Activated CD8-positive, alpha-beta T cell treated with anti-CD3 and anti-CD28 coated beads for 36 hours (primary cell): ENCODE results near the gene SURF1. TPM values are rescaled to one million over a fixed set of nuclear protein-coding genes. Genes with fewer than 3 reads are reported as not detected.

Experiments used
- ATAC-seq: fragments of 200-7000 bp; cut with Tn5 transposase; one replicate; pipeline ENCODE4 v1.10.0; 2021; ENCODE audit warnings: mild to moderate bottlenecking, moderate library complexity
- CTCF ChIA-PET: fragments of 350-600 bp; sonication (Branson Sonifier 250); formaldehyde crosslinking; loops from one replicate; lab custom pipeline; 2021; ENCODE audit warnings: antibody characterized with exemption; lab: Charles Lee
- POLR2A ChIA-PET: fragments of 350-600 bp; sonication (Branson Sonifier 250); formaldehyde crosslinking; loops from one replicate; lab custom pipeline; 2021; ENCODE audit warnings: antibody characterized with exemption; lab: Charles Lee
- DNase-seq: peaks from one replicate; pipeline ENCODE4 v3.0.0-alpha.2; 2020
- H3K27ac Mint-ChIP-seq: one replicate; pipeline ENCODE4 v1.8.0; 2021; ENCODE audit warnings: mild to moderate bottlenecking, mixed read lengths
- H3K27me3 Mint-ChIP-seq: one replicate; pipeline ENCODE4 v1.8.0; 2021; ENCODE audit warnings: mixed read lengths
- H3K36me3 Mint-ChIP-seq: one replicate; pipeline ENCODE4 v1.8.0; 2021; ENCODE audit warnings: low read depth, mixed read lengths
- H3K4me1 Mint-ChIP-seq: one replicate; pipeline ENCODE4 v1.8.0; 2021; ENCODE audit warnings: low read depth, mixed read lengths
- H3K4me3 Mint-ChIP-seq: one replicate; pipeline ENCODE4 v1.8.0; 2021; ENCODE audit warnings: mild to moderate bottlenecking, moderate library complexity, mixed read lengths
- H3K9me3 Mint-ChIP-seq: one replicate; pipeline ENCODE4 v1.8.0; 2021; ENCODE audit warnings: mixed read lengths
- intact Hi-C: fragments of 100-400 bp; cut with micrococcal nuclease; formaldehyde crosslinking; loops from one replicate; pipeline ENCODE4 v1.10.0; 2022
- total RNA-seq, 2 experiments: library from RNA; stranded (reverse); gene quantifications; one replicate each; pipeline ENCODE4 v1.2.3, GENCODE V29; 2021
- TF ChIP-seq, protein P1 (sequence below): fragments of 200-600 bp; IDR thresholded peaks from one replicate; pipeline ENCODE4 v1.8.0; 2022; ENCODE audit warnings: antibody characterized with exemption, mild to moderate bottlenecking

Gene SURF1
- total RNA-seq, 2 experiments from 2014 or later = 22.1 to 25.3 TPM

DNA sequence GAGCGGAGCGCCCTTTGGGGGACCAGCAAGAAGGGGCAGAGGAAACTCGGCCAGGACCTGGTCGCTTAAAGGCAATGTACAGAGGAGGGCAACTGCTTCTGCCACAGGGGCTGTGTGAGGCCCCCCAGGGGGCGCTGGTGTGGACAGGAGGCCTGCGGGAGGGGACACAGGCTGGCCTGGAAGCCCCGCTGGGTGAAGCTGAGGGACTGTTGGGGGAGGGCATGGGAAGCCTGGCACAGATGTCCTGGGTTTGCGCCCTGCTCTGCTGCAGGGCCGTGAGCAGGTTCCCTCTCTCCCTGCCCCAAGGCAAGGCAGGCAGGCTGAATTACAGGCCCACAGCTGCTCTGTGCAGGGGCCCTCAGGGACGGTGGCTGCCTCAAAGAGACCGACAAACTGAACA is 13.7 kb downstream of the SURF1 start:
- no peaks in the 10 kb centered on the region for H3K27me3 Mint-ChIP-seq
- POLR2A ChIA-PET = interaction anchor here (1.1 to 24.9 kb wide), 3 partner anchors 19 to 117 kb away, joined by 4 to 872 read pairs (median 4); partner anchors contain the start of genes CACFD1, MED22, RPL7A and SURF1
- CTCF ChIA-PET = interaction anchor here (1.2 to 2.8 kb wide), 3 partner anchors 12 to 28 kb away, joined by 5 to 9 read pairs (median 7); partner anchors contain the start of genes SURF1 and SURF2
- peaks cover 40% of the 10 kb centered on the region for H3K4me1 Mint-ChIP-seq
- ATAC-seq (no peak), DNase-seq (no peak)
- H3K36me3 Mint-ChIP-seq = peaks cover 58% of the 10 kb centered on the region
- no peak overlapping the region for H3K4me3 Mint-ChIP-seq
- H3K9me3 Mint-ChIP-seq = no peaks in the 10 kb centered on the region
- TF ChIP-seq, protein P1, sequence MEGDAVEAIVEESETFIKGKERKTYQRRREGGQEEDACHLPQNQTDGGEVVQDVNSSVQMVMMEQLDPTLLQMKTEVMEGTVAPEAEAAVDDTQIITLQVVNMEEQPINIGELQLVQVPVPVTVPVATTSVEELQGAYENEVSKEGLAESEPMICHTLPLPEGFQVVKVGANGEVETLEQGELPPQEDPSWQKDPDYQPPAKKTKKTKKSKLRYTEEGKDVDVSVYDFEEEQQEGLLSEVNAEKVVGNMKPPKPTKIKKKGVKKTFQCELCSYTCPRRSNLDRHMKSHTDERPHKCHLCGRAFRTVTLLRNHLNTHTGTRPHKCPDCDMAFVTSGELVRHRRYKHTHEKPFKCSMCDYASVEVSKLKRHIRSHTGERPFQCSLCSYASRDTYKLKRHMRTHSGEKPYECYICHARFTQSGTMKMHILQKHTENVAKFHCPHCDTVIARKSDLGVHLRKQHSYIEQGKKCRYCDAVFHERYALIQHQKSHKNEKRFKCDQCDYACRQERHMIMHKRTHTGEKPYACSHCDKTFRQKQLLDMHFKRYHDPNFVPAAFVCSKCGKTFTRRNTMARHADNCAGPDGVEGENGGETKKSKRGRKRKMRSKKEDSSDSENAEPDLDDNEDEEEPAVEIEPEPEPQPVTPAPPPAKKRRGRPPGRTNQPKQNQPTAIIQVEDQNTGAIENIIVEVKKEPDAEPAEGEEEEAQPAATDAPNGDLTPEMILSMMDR = no peak
- H3K27ac Mint-ChIP-seq = no peak overlapping the region
- intact Hi-C loops = no loop called here

GRCh38 chr9:133342069-133342406 is 14.2 kb downstream of the SURF1 start:
- H3K4me3 Mint-ChIP-seq = no peak overlapping the region
- H3K27ac Mint-ChIP-seq = peak overlapping the region; percentile 34
- DNase-seq = no peak
- ChIA-PET POLR2A (interaction anchor here (1.1 to 24.9 kb wide), 3 partner anchors 19 to 118 kb away, joined by 4 to 872 read pairs (median 4); partner anchors contain the start of genes CACFD1, MED22, RPL7A and SURF1), CTCF (interaction anchor here (1.0 to 2.8 kb wide), 5 partner anchors 9 to 156 kb away, joined by 4 to 9 read pairs (median 5); partner anchors contain the start of genes SURF1 and SURF2)
- TF ChIP-seq, protein P1 = no peak
- H3K27me3 Mint-ChIP-seq = no peaks in the 10 kb centered on the region
- peaks cover 39% of the 10 kb centered on the region for H3K4me1 Mint-ChIP-seq
- peaks cover 57% of the 10 kb centered on the region for H3K36me3 Mint-ChIP-seq
- ATAC-seq = no peak
- no peaks in the 10 kb centered on the region for H3K9me3 Mint-ChIP-seq
- intact Hi-C loops = no loop called here

DNA sequence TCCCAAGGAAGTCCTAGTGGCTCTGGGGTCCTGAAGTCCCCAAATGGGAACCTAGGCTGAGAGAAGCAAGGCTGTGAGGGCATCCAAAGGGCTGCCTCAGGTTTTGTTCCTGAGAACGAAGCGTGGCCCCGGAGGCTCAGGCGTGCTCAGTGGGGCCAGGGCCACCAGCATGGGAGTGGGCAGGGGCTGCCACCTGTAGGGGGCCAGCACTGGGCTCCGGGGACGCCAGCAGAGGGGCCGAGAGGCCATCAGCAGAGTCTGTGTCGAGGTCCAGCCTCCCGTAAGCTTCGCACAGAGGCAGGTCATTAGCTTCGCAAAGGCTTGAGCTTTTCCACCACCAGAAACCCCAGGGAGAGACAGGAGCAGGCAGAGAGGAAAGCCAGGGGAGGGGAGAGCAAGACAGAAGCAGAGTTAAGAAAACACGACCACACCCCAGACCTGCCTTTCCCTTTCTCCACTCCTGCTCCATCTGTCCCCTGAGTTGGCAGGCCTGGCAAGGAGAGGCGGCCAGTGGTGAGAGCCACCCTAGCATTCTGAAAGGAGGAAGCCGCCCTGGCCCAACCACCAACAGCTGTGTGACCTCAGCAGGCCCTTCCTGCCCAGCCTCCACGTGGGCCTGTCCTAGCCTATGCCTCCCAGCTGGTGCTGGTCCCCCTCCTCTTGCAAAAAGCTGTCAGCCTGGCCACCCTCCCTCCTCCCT is 14.8 kb downstream of the SURF1 start:
- intact Hi-C loops = no loop called here
- no peaks in the 10 kb centered on the region for H3K9me3 Mint-ChIP-seq
- no peak overlapping the region for H3K4me3 Mint-ChIP-seq
- peaks cover 34% of the 10 kb centered on the region for H3K4me1 Mint-ChIP-seq
- ATAC-seq = no peak
- CTCF ChIA-PET = interaction anchor here (1.0 to 2.8 kb wide), 4 partner anchors 9 to 155 kb away, joined by 4 to 9 read pairs (median 4); no protein-coding TSS in a partner anchor
- H3K27ac Mint-ChIP-seq = peak overlapping the region; percentile 34
- no peak for DNase-seq
- H3K36me3 Mint-ChIP-seq = peaks cover 57% of the 10 kb centered on the region
- no peaks in the 10 kb centered on the region for H3K27me3 Mint-ChIP-seq
- POLR2A ChIA-PET = interaction anchor here (1.1 to 24.9 kb wide), 3 partner anchors 20 to 118 kb away, joined by 4 to 872 read pairs (median 4); partner anchors contain the start of genes CACFD1, MED22, RPL7A and SURF1
- TF ChIP-seq, protein P1 = no peak

- intact Hi-C loops = no loop called here
- H3K4me3 Mint-ChIP-seq = no peak overlapping the region
- no peak for DNase-seq
- peaks cover 36% of the 10 kb centered on the region for H3K4me1 Mint-ChIP-seq
- H3K27me3 Mint-ChIP-seq = no peaks in the 10 kb centered on the region
- peaks cover 57% of the 10 kb centered on the region for H3K36me3 Mint-ChIP-seq
- H3K27ac Mint-ChIP-seq = peak overlapping the region; percentile 78
- CTCF ChIA-PET = interaction anchor here (0.9 to 1.9 kb wide), 4 partner anchors 10 to 155 kb away, joined by 3 to 7 read pairs (median 4); no protein-coding TSS in a partner anchor
- no peaks in the 10 kb centered on the region for H3K9me3 Mint-ChIP-seq
- TF ChIP-seq, protein P1 = no peak
- no peak for ATAC-seq
- POLR2A ChIA-PET = interaction anchor here (24.9 kb wide), 1 partner anchor 21 kb away, joined by 872 read pairs; the partner anchor contains the start of genes MED22, RPL7A, SURF1 and SURF2
Observed at GRCh38 chr9:133340916-133341315, 15.4 kb downstream of the SURF1 start.
